CMK (cell line): ENCODE data around the gene CKLF.
"Not testable (repeated sequence)": the region's sequence is repeated elsewhere in the genome, so short reads cannot be mapped to it uniquely, and the experiment has no call there.

Experiments used
- DNase-seq: peaks from one replicate; pipeline ENCODE4 v3.0.0-alpha.2; 2010; ENCODE audit warnings: low read depth

CKLF gene

DNA sequence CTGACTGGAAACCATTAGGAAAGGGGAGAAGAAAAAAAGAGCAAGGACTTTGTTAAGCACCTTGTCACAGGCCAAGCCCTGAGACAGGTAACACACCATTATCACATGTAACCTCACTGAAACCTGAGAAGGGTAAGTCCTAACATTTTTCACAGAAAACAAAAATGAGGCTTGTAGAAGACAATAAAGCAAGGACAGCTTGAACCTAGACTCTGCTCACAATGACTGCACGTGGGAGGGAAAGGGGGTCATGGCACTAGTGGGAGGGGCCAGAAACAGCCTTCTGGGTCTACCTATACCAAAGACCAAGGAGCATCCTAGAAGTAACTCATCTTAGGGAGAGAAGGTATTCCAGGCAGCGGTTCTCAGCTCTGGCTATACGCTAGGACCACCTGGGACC is 10.0 kb upstream of the CKLF start:
- DNase-seq, result no peak

DNA sequence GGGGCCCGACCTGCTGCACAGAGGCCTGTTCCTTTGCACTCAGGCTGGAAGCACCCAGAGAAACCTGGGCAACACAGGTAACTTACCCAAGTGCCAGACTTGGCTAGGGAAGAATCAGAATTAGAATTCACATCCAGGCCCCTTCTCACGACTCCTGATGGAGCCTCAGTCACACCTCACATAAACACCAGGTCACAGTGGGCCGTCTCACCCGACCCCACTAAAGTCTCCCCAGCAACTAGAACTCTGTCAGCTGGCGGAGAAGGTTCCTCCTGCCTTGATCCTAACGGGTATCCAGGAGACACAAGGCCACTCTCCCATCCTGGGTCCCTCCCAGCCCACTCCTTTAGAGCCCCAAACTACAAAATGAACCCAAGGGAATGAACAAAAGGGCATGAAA is 8.8 kb upstream of the CKLF start:
- no peak for DNase-seq

DNA sequence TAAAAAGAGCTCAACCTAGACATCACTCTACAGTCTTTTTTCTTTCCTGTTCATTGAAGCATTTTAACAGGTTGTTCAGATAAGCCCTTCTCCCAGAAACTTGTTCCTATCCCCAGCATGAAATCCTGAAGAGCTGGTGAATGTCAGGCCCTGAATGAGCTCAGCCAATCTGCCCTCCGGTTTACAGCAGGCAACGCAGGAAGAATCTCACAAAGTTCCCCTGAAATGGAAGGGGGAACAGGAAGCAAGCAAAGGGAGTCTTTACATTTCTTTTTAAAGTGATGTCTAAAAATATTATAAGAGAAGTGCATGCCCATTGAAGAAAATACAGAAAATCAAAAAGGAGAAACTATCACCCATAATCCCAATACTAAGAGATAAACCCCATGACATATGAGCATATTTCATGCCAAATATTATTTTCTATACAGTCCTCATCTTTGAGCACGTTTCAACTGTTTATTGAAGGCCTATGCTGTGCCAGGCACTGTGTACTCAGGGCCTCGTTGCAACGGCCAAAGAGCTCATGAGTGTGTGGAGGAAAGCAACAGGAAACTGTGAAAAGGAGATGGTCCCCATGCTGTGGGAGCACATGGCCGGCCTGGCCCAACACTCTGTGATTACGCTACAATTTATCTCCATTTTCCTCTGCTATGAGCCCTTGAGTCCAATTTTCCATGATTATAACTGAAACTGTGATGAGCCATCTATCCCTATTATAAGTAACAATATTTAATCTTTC is 8.2 kb upstream of the CKLF start:
- DNase-seq, result no peak

DNA sequence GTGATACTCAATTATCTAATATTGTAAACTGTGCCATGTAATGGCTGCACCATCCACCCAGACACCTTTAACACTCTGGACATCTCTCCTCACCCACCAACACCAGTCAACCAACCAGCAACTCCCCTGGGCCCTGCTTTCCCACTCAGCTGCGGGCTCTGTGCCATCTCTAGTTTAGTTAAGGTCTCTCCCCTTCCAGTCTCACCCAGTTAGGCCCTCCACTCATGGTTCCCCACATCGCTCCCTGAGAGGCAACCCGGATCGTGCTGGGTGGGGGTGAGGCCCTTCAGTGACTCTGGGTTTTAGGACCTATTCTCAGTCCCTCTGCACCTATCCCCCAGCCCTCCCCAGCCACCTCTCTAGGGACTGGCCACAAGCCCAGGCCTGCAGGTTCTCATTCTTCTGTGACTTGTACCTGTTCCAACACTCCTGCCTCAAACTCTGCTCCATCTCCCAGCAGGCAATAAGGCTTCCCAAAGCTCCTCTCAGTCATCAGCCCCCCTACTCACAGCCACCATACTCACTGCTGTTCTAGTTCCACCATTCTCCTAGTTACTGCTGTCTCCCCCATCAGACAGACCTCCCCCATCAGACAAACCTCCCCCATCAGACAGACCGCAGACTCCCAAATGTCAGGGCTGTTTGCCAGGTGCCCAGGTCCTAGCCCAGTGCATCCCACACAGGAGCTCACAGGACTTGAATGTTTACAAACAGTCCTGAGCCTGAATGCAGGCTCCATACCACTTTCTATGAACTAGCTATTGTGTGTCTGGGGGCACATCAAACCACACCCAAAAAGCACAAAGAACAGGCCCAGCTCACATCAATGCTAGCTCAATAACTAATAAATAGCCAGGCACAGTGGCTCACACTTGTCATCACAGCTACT is 5.0 kb upstream of the CKLF start:
- DNase-seq, result no peak

DNA sequence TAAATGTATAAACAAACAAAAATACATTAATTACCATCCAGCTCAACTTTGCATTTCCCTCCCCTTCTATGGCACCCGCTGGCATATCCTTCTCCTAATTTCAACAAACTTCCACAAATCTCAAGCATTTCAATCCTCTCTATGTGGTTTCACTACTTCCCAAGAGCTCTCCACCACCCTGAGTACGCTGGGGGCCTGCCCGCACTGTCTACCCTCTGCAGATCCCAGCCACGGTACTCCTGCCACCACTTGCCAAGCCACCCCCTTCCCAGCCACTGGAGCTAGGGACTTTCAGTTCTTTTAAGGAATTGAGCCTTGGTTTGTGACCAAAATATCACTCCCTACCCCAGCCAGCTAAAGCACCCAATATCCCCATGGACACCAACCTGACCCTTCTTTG is 4.3 kb upstream of the CKLF start:
- DNase-seq, result no peak

GRCh38 chr16:66548868-66549267 is 3.5 kb upstream of the CKLF start:
- DNase-seq, result no peak

- no peak for DNase-seq
Measured at GRCh38 chr16:66549284-66550131, 2.9 kb upstream of the CKLF start, which contains the start of gene TK2. Gene TK2, minus strand, starts transcription at chr16:66550122. Its CDS starts 61 bp downstream, at chr16:66550061.

DNA sequence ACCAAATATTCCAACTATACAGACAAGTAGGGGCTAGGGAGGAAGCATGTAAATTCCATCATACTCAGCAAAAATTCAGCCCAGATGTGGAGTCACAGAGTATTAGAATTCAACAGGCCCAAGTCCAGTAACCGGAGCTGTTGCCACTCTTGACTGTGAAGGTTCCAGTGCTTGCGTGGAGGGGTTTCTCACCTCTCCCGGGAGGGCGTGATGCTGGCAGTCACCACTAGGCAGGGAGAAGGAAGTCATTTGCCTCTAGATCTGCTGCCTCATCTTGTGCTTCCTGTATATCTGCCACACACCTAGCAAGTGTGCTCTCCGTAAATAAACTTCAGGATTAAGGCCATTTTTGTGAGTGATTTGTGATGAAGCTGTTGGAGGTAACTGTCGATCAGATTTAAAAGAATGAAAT is 1.0 kb upstream of the CKLF start:
- DNase-seq, result no peak

GRCh38 chr16:66551788-66552285 is 539 bp upstream of the CKLF start:
- no peak for DNase-seq

DNA sequence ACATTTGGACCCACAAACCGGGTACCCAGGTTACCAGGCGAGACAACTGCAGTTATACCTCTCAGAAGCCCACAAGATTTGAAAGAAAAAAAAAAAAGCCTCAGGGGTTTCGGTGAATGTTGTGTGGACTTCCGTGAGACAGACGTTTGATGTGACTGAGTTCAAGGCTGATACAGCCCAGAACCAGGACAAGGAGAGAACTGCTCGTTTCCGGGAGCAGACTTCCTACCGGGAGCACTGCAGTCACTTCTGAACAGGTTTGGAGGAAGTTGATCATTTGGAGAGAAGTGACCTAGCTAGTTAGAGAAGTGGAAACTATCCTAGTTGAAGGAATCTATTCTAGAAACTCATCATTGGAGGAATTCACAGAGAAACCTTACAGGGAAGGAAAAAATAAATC is 847 bp downstream of the CKLF start:
- no peak for DNase-seq

- DNase-seq, result no peak
Measured at GRCh38 chr16:66554021-66554420, 1.6 kb downstream of the CKLF start.

- no peak for DNase-seq
Measured at GRCh38 chr16:66554495-66554894, 2.1 kb downstream of the CKLF start.

DNA sequence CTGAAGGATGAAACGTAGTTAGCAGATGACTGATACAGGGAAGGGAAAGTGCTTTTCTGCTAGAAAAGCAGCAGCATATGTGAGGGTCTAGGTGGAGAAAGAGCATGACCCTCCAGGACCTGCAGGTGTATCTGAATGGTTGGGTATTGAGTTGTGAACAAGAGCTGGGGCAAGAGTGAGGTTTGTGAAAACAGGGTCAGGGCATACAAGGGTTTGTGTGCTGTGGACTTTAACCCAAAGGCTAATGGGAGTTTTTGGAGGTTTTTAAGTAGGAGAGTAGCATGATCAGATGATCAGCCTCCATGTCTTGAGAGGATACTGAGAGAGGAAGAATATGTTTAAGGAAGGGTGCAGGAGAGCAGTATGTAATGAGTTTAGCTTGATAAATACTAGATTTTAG is 7.7 kb downstream of the CKLF start:
- DNase-seq, result no peak

GRCh38 chr16:66561381-66562080 is 9.2 kb downstream of the CKLF start:
- no peak for DNase-seq

DNA sequence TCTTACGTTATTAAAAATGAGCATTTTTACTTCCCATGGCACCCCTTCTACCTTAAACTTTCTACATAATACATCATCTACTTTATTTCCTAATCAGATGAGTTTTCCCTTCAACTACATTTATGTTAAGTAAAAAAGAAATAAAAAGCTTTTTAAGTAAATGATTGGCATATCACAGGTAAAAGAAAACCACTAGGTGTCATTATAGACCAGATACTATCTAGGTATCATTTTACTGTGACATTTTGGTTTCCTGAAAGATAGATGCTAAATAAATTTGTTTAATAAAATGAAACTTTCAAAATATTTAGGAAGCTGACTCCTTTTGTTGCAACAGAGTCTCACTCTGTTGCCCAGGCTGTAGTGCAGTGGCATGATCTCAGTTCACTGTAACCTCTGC is 10.0 kb downstream of the CKLF start:
- no peak for DNase-seq

- DNase-seq, result no peak
Measured at GRCh38 chr16:66562986-66563385, 10.6 kb downstream of the CKLF start.

GRCh38 chr16:66563574-66564334 is 11.4 kb downstream of the CKLF start:
- no peak for DNase-seq

DNA sequence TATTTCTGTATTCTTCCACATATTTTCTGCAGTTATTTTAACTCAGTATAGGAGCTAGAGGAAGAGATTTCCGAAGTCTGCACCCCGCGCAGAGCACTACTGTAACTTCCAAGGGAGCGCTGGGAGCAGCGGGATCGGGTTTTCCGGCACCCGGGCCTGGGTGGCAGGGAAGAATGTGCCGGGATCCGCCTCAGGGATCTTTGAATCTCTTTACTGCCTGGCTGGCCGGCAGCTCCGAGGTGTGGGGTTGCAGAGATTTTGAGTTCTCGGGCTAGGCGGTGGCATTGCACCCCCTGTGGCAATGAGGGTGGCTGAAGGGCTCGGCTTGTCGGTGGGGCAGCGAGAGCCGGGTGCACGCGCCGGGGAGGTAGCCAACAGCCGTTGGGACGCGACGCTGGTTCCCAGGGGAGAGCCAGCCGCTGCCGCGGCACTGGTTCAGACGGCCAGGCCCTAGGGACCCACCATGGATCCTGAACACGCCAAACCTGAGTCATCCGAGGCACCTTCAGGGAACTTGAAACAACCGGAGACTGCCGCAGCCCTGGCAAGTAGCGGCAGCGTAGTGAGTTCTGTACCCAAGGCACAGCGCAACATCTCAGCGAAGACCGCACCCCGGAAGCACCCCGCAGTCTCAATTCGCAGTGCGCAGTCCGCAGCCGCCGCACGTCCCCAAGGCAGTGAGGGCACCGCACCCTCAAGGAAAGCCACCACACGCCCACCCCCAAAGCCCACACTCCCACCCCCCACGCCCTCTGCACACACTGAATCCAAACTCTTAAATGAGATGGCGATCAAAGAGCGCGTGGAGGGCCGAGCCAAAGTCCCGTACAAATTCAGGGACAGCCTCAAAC is 13.9 kb downstream of the CKLF start, which contains the start of gene CMTM1:
Gene CMTM1, plus strand, starts transcription at position 389 of the 851 bp plus-strand sequence. Its CDS starts 75 bp downstream, at position 464.
- no peak for DNase-seq

DNA sequence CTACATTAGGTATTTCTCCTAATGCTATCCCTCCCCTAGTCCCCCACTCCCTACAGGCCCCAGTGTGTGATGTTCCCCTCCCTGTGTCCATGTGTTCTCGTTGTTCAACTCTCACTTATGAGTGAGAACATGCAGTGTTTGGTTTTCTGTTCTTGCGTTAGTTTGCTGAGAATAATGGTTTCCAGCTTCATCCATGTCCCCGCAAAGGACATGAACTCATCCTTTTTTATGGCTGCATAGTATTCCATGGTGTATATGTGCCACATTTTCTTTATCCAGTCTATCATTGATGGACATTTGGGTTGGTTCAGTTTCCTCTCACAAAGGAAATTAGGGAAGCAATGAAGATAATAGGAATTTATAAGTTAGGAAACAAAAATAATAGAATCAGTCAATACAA is 14.9 kb downstream of the CKLF start:
- DNase-seq, result not testable (repeated sequence)

- DNase-seq, result no peak
Measured at GRCh38 chr16:66568355-66568754, 16.0 kb downstream of the CKLF start.
